Smooth muscle cell (in vitro differentiated cells): ENCODE results near the gene C11orf16. TPM values are rescaled to one million over a fixed set of nuclear protein-coding genes. Genes with fewer than 3 reads are reported as not detected.

ENCODE experiments used
- DNase-seq: peaks from one replicate; lab custom pipeline; 2025; ENCODE audit not compliant: unreplicated experiment; lab: John Stamatoyannopoulos, UW
- H2AFZ ChIP-seq: fragments of 200-600 bp; sonication (generic); 2 replicates; pipeline ENCODE4 v1.6.0; 2016; ENCODE audit warnings: antibody characterized with exemption, low read depth, mild to moderate bottlenecking
- H3F3A ChIP-seq: fragments of 200-600 bp; sonication (generic); 2 replicates; pipeline ENCODE4 v1.6.0; 2017; ENCODE audit warnings: antibody characterized with exemption, low read depth
- H3K27ac ChIP-seq: fragments of 200-600 bp; sonication (generic); 2 replicates; pipeline ENCODE4 v1.5.1; 2016; ENCODE audit warnings: low read depth, mild to moderate bottlenecking
- H3K27me3 ChIP-seq: fragments of 200-600 bp; sonication (generic); 2 replicates; pipeline ENCODE4 v1.6.1; 2016; ENCODE audit warnings: low read depth, mild to moderate bottlenecking
- H3K36me3 ChIP-seq: fragments of 200-600 bp; sonication (generic); 2 replicates; pipeline ENCODE4 v1.5.1; 2016; ENCODE audit warnings: low read depth
- H3K4me1 ChIP-seq: fragments of 200-600 bp; sonication (generic); 2 replicates; pipeline ENCODE4 v1.5.1; 2016; ENCODE audit warnings: low read depth
- H3K4me2 ChIP-seq: fragments of 200-600 bp; sonication (generic); 2 replicates; pipeline ENCODE4 v1.6.0; 2016; ENCODE audit warnings: mild to moderate bottlenecking
- H3K4me3 ChIP-seq: fragments of 200-600 bp; sonication (generic); 2 replicates; pipeline ENCODE4 v1.5.1; 2016; ENCODE audit warnings: mild to moderate bottlenecking
- H3K79me2 ChIP-seq: fragments of 200-600 bp; sonication (generic); 2 replicates; pipeline ENCODE4 v1.6.0; 2016; ENCODE audit warnings: low read depth, mild to moderate bottlenecking
- H3K9ac ChIP-seq: fragments of 200-600 bp; sonication (generic); 2 replicates; pipeline ENCODE4 v1.6.0; 2016; ENCODE audit warnings: low read depth
- H3K9me3 ChIP-seq: fragments of 200-600 bp; sonication (generic); replicated peaks from 2 replicates; pipeline ENCODE4 v1.5.1; 2016; ENCODE audit warnings: low read depth
- H4K20me1 ChIP-seq: fragments of 200-600 bp; sonication (generic); 2 replicates; pipeline ENCODE4 v1.6.0; 2016; ENCODE audit warnings: low read depth
- WGBS: methylation state at CpG from one replicate; pipeline ENCODE4 v1.1.7; 2016; ENCODE audit warnings: low lambda C conversion rate; 5-methylcytosine and 5-hydroxymethylcytosine counted together
- polyA plus RNA-seq: library from polyadenylated mRNA; unstranded; fragments of >200 nt; fragmentation: Nextera tagmentation; extraction: Ambion mirVana; gene quantifications from 2 replicates; pipeline ENCODE4 v1.2.1, GENCODE V29; 2016
- total RNA-seq: library from RNA; depleted of rRNA; stranded (reverse); fragments of >200 nt; gene quantifications from 2 replicates; pipeline ENCODE4 v1.2.3, GENCODE V29; 2014
- TF ChIP-seq, protein P1 (sequence below): fragments of 200-600 bp; sonication (generic); IDR thresholded peaks from 2 replicates; pipeline ENCODE4 v1.5.1; 2017; ENCODE audit warnings: borderline replicate concordance, mild to moderate bottlenecking, antibody characterized with exemption; ENCODE audit not compliant: insufficient read depth, poor library complexity, severe bottlenecking

The C11orf16 gene
- total and polyA plus RNA-seq, 2 experiments from 2014 or later, result not detected

GRCh38 chr11:8933931-8934330 is 1.2 kb upstream of the C11orf16 start:
- Histone ChIP-seq H2AFZ (no peak overlapping the region), H3K9ac (no peak overlapping the region)

GRCh38 chr11:8930456-8931175 is 2.1 kb downstream of the C11orf16 start:
- no peaks in the 10 kb centered on the region for H3K27me3 ChIP-seq
- DNase-seq, result no peak
- H3K9ac ChIP-seq, result no peak overlapping the region
- H3F3A ChIP-seq, result peaks cover 15% of the 10 kb centered on the region
- H3K4me2 ChIP-seq, result no peak overlapping the region
- no peaks in the 10 kb centered on the region for H3K79me2 ChIP-seq
- TF ChIP-seq, protein P1, sequence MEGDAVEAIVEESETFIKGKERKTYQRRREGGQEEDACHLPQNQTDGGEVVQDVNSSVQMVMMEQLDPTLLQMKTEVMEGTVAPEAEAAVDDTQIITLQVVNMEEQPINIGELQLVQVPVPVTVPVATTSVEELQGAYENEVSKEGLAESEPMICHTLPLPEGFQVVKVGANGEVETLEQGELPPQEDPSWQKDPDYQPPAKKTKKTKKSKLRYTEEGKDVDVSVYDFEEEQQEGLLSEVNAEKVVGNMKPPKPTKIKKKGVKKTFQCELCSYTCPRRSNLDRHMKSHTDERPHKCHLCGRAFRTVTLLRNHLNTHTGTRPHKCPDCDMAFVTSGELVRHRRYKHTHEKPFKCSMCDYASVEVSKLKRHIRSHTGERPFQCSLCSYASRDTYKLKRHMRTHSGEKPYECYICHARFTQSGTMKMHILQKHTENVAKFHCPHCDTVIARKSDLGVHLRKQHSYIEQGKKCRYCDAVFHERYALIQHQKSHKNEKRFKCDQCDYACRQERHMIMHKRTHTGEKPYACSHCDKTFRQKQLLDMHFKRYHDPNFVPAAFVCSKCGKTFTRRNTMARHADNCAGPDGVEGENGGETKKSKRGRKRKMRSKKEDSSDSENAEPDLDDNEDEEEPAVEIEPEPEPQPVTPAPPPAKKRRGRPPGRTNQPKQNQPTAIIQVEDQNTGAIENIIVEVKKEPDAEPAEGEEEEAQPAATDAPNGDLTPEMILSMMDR, result no peak
- 78% methylated on average over 12 of the region's 12 CpGs for WGBS
- no peak overlapping the region for H3K4me3 ChIP-seq
- H3K4me1 ChIP-seq, result peaks cover 4% of the 10 kb centered on the region
- no peaks in the 10 kb centered on the region for H4K20me1 ChIP-seq
- H2AFZ ChIP-seq, result no peak overlapping the region
- H3K9me3 ChIP-seq, result no peaks in the 10 kb centered on the region
- no peaks in the 10 kb centered on the region for H3K36me3 ChIP-seq
- peak overlapping the region; percentile 17 for H3K27ac ChIP-seq

More at GRCh38 chr11:8933931-8934330, 1.2 kb upstream of the C11orf16 start:
- no peaks in the 10 kb centered on the region for H3K36me3 ChIP-seq
- H3K9me3 ChIP-seq, result no peaks in the 10 kb centered on the region
- peaks cover 17% of the 10 kb centered on the region for H3F3A ChIP-seq
- TF ChIP-seq, protein P1, result no peak
- no peaks in the 10 kb centered on the region for H3K27me3 ChIP-seq
- no peak for DNase-seq
- H3K79me2 ChIP-seq, result no peaks in the 10 kb centered on the region
- no peaks in the 10 kb centered on the region for H4K20me1 ChIP-seq
- 87% methylated on average over 6 of the region's 6 CpGs for WGBS
- peak overlapping the region; percentile 95 for H3K27ac ChIP-seq
- H3K4me3 ChIP-seq, result no peak overlapping the region
- H3K4me2 ChIP-seq, result peak overlapping the region; percentile 82
- H3K4me1 ChIP-seq, result peaks cover 5% of the 10 kb centered on the region

GRCh38 chr11:8928981-8929615 is 3.6 kb downstream of the C11orf16 start:
- 88% methylated on average over 9 of the region's 9 CpGs for WGBS
- TF ChIP-seq, protein P1, result no peak
- DNase-seq, result no peak
- no peaks in the 10 kb centered on the region for H3K79me2 ChIP-seq
- no peaks in the 10 kb centered on the region for H3K36me3 ChIP-seq
- H4K20me1 ChIP-seq, result no peaks in the 10 kb centered on the region
- H3K4me2 ChIP-seq, result no peak overlapping the region
- H3K9me3 ChIP-seq, result no peaks in the 10 kb centered on the region
- no peaks in the 10 kb centered on the region for H3K27me3 ChIP-seq
- H2AFZ ChIP-seq, result no peak overlapping the region
- H3K9ac ChIP-seq, result no peak overlapping the region
- no peak overlapping the region for H3K27ac ChIP-seq
- H3K4me1 ChIP-seq, result no peaks in the 10 kb centered on the region
- no peak overlapping the region for H3K4me3 ChIP-seq
- peaks cover 2% of the 10 kb centered on the region for H3F3A ChIP-seq
